ENCODE data around the gene OVOL3. TPM values are rescaled to one million over a fixed set of nuclear protein-coding genes. Genes with fewer than 3 reads are reported as not detected.

The OVOL3 gene
- total and polyA plus RNA-seq, 4 donors = not detected

- no peak for TF ChIP-seq CTCF (IDR thresholded peaks at IDR 0.05; ENCODE audit: low read depth, low read length, missing input control)
These were observed 9.2 kb upstream of the OVOL3 start (continued) for GRCh38 chr19:36101550-36102327.

GRCh38 chr19:36103040-36103626 lies 7.8 kb upstream of the OVOL3 start:
- H3K27ac ChIP-seq (ENCODE audit: low read depth in 1 of 2, low read length in 2 of 2) = no peak overlapping the region
- DNase-seq (ENCODE audit: low spot score) = no peak
- no peak overlapping the region for H3K9ac ChIP-seq (ENCODE audit: low read depth in 1 of 2, low read length in 2 of 2)
- no peaks in the 10 kb centered on the region for H3K4me1 ChIP-seq (ENCODE audit: control insufficient read depth in 4 of 4, insufficient read depth in 4 of 4, low read length in 3 of 4)
- H3K4me3 ChIP-seq (ENCODE audit: low read depth in 1 of 3, low read length in 3 of 3) = no peak overlapping the region
- H3K9me3 ChIP-seq (ENCODE audit: control insufficient read depth in 4 of 4, low read length in 3 of 4) = no peaks in the 10 kb centered on the region
- H3K36me3 ChIP-seq (ENCODE audit: control insufficient read depth in 4 of 4, insufficient read depth in 3 of 4, low read depth in 1 of 4, low read length in 3 of 4) = no peaks in the 10 kb centered on the region
- TF ChIP-seq RXRA (IDR thresholded peaks at IDR 0.05) (no peak), REST (IDR thresholded peaks at IDR 0.05) (no peak), TAF1 (conservative IDR thresholded peaks at IDR 0.05) (no peak), NR2F2 (IDR thresholded peaks at IDR 0.05) (no peak), FOXA1 (IDR thresholded peaks at IDR 0.05) (no peak), MAX (IDR thresholded peaks at IDR 0.05) (no peak), JUND (IDR thresholded peaks at IDR 0.05) (no peak), EGR1 (IDR thresholded peaks at IDR 0.05; ENCODE audit: low read depth in 2 of 2) (no peak), ZBTB33 (IDR thresholded peaks at IDR 0.05) (no peak), FOXA2 (IDR thresholded peaks at IDR 0.05) (no peak), HNF4G (IDR thresholded peaks at IDR 0.05) (no peak), ATF3 (IDR thresholded peaks at IDR 0.05) (no peak), GABPA (IDR thresholded peaks at IDR 0.05 in 1 of 2, conservative IDR thresholded peaks at IDR 0.05 in 1 of 2) (no peak), RAD21 (IDR thresholded peaks at IDR 0.05) (no peak), HNF4A (conservative IDR thresholded peaks at IDR 0.05) (no peak), YY1 (IDR thresholded peaks at IDR 0.05) (no peak), CTCF (IDR thresholded peaks at IDR 0.05; ENCODE audit: low read depth, low read length, missing input control) (no peak)
- no peaks in the 10 kb centered on the region for H3K27me3 ChIP-seq (ENCODE audit: control insufficient read depth in 4 of 4, insufficient read depth in 4 of 4, low read length in 3 of 4)
- WGBS = 94% methylated on average over 24 of the region's 24 CpGs
